ENCODE results near the gene CTNNB1. TPM values are rescaled to one million over a fixed set of nuclear protein-coding genes. Genes with fewer than 3 reads are reported as not detected.

Gene CTNNB1
- 457 TPM for total RNA-seq

GRCh38 chr3:41198950-41199865, at the start of gene CTNNB1:
Gene CTNNB1 (plus strand): TSS chr3:41199505. CDS start chr3:41224069, 24,564 bp downstream.
- intact Hi-C loops (cut with DNase I) = no loop called here
- peak; percentile 96 for DNase-seq (ENCODE audit: low spot score)
- ATAC-seq = peak; percentile 95

- intact Hi-C loops (cut with DNase I) = no loop called here
- DNase-seq (ENCODE audit: low spot score) (no peak), ATAC-seq (no peak)
Observed at GRCh38 chr3:41155834-41156233, 43.5 kb upstream of the CTNNB1 start.

- DNase-seq (ENCODE audit: low spot score) = no peak
- intact Hi-C loops (cut with DNase I) = no loop called here
- ATAC-seq = no peak
Observed at GRCh38 chr3:41158947-41159346, 40.4 kb upstream of the CTNNB1 start.

GRCh38 chr3:41159588-41160189, 39.6 kb upstream of the CTNNB1 start:
- intact Hi-C loops (cut with DNase I) = no loop called here
- no peak for ATAC-seq
- DNase-seq (ENCODE audit: low spot score) = no peak

- ATAC-seq = no peak
- intact Hi-C loops (cut with DNase I) = no loop called here
- DNase-seq (ENCODE audit: low spot score) = no peak
Observed at GRCh38 chr3:41162541-41162940, 36.8 kb upstream of the CTNNB1 start.

GRCh38 chr3:41163006-41163405, 36.3 kb upstream of the CTNNB1 start:
- ATAC-seq (no peak), DNase-seq (ENCODE audit: low spot score) (no peak)
- intact Hi-C loops (cut with DNase I) = no loop called here

- no peak for DNase-seq (ENCODE audit: low spot score)
- intact Hi-C loops (cut with DNase I) = no loop called here
- ATAC-seq = no peak
Observed at GRCh38 chr3:41163421-41163820, 35.9 kb upstream of the CTNNB1 start.

GRCh38 chr3:41164777-41165176, 34.5 kb upstream of the CTNNB1 start:
- no peak for DNase-seq (ENCODE audit: low spot score)
- intact Hi-C loops (cut with DNase I) = no loop called here

GRCh38 chr3:41167722-41168497, 31.4 kb upstream of the CTNNB1 start:
- intact Hi-C loops (cut with DNase I) = no loop called here
- ATAC-seq = no peak

More at GRCh38 chr3:41164777-41165176, 34.5 kb upstream of the CTNNB1 start:
- no peak for ATAC-seq

GRCh38 chr3:41169023-41169422, 30.3 kb upstream of the CTNNB1 start:
- ATAC-seq (peak; percentile 39), DNase-seq (ENCODE audit: low spot score) (no peak)
- intact Hi-C loops (cut with DNase I) = no loop called here

More at GRCh38 chr3:41167722-41168497, 31.4 kb upstream of the CTNNB1 start:
- no peak for DNase-seq (ENCODE audit: low spot score)

- DNase-seq (ENCODE audit: low spot score) (no peak), ATAC-seq (no peak)
- intact Hi-C loops (cut with DNase I) = no loop called here
Observed at GRCh38 chr3:41173926-41174885, 25.1 kb upstream of the CTNNB1 start.

- intact Hi-C loops (cut with DNase I) = no loop called here
- ATAC-seq (peak; percentile 43), DNase-seq (ENCODE audit: low spot score) (no peak)
Observed at GRCh38 chr3:41175365-41175764, 23.9 kb upstream of the CTNNB1 start.

GRCh38 chr3:41176596-41176995, 22.7 kb upstream of the CTNNB1 start:
- intact Hi-C loops (cut with DNase I) = no loop called here
- ATAC-seq = no peak

GRCh38 chr3:41178576-41178975, 20.7 kb upstream of the CTNNB1 start:
- no peak for DNase-seq (ENCODE audit: low spot score)
- intact Hi-C loops (cut with DNase I) = no loop called here

More at GRCh38 chr3:41176596-41176995, 22.7 kb upstream of the CTNNB1 start:
- DNase-seq (ENCODE audit: low spot score) = no peak

GRCh38 chr3:41180396-41180795, 18.9 kb upstream of the CTNNB1 start:
- intact Hi-C loops (cut with DNase I) = no loop called here
- ATAC-seq (no peak), DNase-seq (ENCODE audit: low spot score) (no peak)

More at GRCh38 chr3:41178576-41178975, 20.7 kb upstream of the CTNNB1 start:
- ATAC-seq = no peak

GRCh38 chr3:41182504-41183059, 16.7 kb upstream of the CTNNB1 start:
- DNase-seq (ENCODE audit: low spot score) (no peak), ATAC-seq (no peak)
- intact Hi-C loops (cut with DNase I) = no loop called here

GRCh38 chr3:41184394-41184793, 14.9 kb upstream of the CTNNB1 start:
- DNase-seq (ENCODE audit: low spot score) (no peak), ATAC-seq (no peak)
- intact Hi-C loops (cut with DNase I) = no loop called here

- ATAC-seq (peak; percentile 58), DNase-seq (ENCODE audit: low spot score) (no peak)
- intact Hi-C loops (cut with DNase I) = no loop called here
Observed at GRCh38 chr3:41186297-41186696, 13.0 kb upstream of the CTNNB1 start.

All from sciatic nerve (tissue), 2 donors.